SK-N-SH (cell line): ENCODE measurements around the gene SLC12A3. TPM values are rescaled to one million over a fixed set of nuclear protein-coding genes. Genes with fewer than 3 reads are reported as not detected.

Source experiments
- CTCF ChIA-PET: fragments of 300-600, 350-600 bp; formaldehyde crosslinking; extraction: SDS; loops from one replicate; lab custom pipeline; 2021; lab: Yijun Ruan, JAX
- POLR2A ChIA-PET: fragments of 350-600 bp; sonication (Branson Sonifier 250); formaldehyde crosslinking; extraction: SDS; loops from one replicate; lab custom pipeline; 2020; ENCODE audit warnings: antibody characterized with exemption, inconsistent platforms; lab: Yijun Ruan, JAX
- DNase-seq: peaks from one replicate; pipeline ENCODE4 v3.0.0; 2012
- H2AFZ ChIP-seq: fragments of 200-600 bp; sonication (generic); 2 replicates; pipeline ENCODE4 v1.8.1; 2016; ENCODE audit warnings: antibody characterized with exemption, mild to moderate bottlenecking, low read depth
- H3F3A ChIP-seq: fragments of 200-600 bp; sonication (generic); replicated peaks from 2 replicates; pipeline ENCODE3; 2016; ENCODE audit warnings: antibody characterized with exemption, mild to moderate bottlenecking; ENCODE audit not compliant: insufficient read depth
- H3K27ac ChIP-seq, 2 experiments: fragments of 200-500 bp in 1 of 2; fragments of 200-600 bp in 1 of 2; sonication (Bioruptor generic) in 1 of 2; sonication (generic), shearing (Covaris generic) in 1 of 2; 2 replicates each; pipeline versions ENCODE4 v1.5.1 to v1.6.1; 2014 to 2016; ENCODE audit warnings: low read depth in 2 of 2, inconsistent platforms in 1 of 2, low read length in 1 of 2, mild to moderate bottlenecking in 1 of 2, mixed read lengths in 1 of 2
- H3K27me3 ChIP-seq: fragments of 200-600 bp; sonication (generic), shearing (Covaris generic); 2 replicates; pipeline ENCODE4 v1.6.1; 2016; ENCODE audit warnings: mixed run types; ENCODE audit not compliant: insufficient read depth
- H3K36me3 ChIP-seq, 2 experiments: fragments of 200-500 bp in 1 of 2; fragments of 200-600 bp in 1 of 2; sonication (Bioruptor generic) in 1 of 2; sonication (generic) in 1 of 2; replicated peaks in 1 of 2; 2 replicates each; pipeline versions ENCODE3 to v1.5.1; 2014 to 2016; ENCODE audit warnings: low read length in 1 of 2, mild to moderate bottlenecking in 1 of 2; ENCODE audit not compliant: insufficient read depth in 2 of 2, control insufficient read depth in 1 of 2
- H3K4me1 ChIP-seq, 2 experiments: fragments of 200-500 bp in 1 of 2; fragments of 200-600 bp in 1 of 2; sonication (Bioruptor generic) in 1 of 2; sonication (generic), shearing (Covaris generic) in 1 of 2; 2 replicates each; pipeline versions ENCODE4 v1.5.1 to v1.6.1; 2014 to 2016; ENCODE audit warnings: low read depth in 1 of 2, low read length in 1 of 2, mixed run types in 1 of 2; ENCODE audit not compliant: insufficient read depth in 2 of 2, control insufficient read depth in 1 of 2
- H3K4me2 ChIP-seq: fragments of 200-600 bp; sonication (generic), shearing (Covaris generic); 2 replicates; pipeline ENCODE4 v1.6.1; 2017; ENCODE audit warnings: mixed run types
- H3K4me3 ChIP-seq, 2 experiments: fragments of 200-500 bp in 1 of 2; fragments of 200-600 bp in 1 of 2; sonication (Bioruptor generic) in 1 of 2; sonication (generic), shearing (Covaris generic) in 1 of 2; 2 replicates each; pipeline versions ENCODE4 v1.5.1 to v1.8.1; 2014 to 2016; ENCODE audit warnings: low read depth in 2 of 2, inconsistent platforms in 1 of 2, low read length in 1 of 2, mild to moderate bottlenecking in 1 of 2, mixed read lengths in 1 of 2, moderate library complexity in 1 of 2
- H3K79me2 ChIP-seq: fragments of 200-600 bp; sonication (generic); 2 replicates; pipeline ENCODE4 v1.8.1; 2017; ENCODE audit warnings: mild to moderate bottlenecking; ENCODE audit not compliant: insufficient read depth
- H3K9ac ChIP-seq: fragments of 200-600 bp; sonication (generic); 2 replicates; pipeline ENCODE4 v1.6.1; 2017; ENCODE audit warnings: mixed run types
- H3K9me2 ChIP-seq: fragments of 200-600 bp; sonication (generic); 2 replicates; pipeline ENCODE4 v1.6.1; 2017; ENCODE audit warnings: mixed run types
- H3K9me3 ChIP-seq: fragments of 200-600 bp; sonication (generic); 2 replicates; pipeline ENCODE4 v1.6.1; 2017; ENCODE audit warnings: mixed run types, mild to moderate bottlenecking, moderate library complexity
- H4K20me1 ChIP-seq: fragments of 200-600 bp; sonication (generic); 2 replicates; pipeline ENCODE4 v1.6.1; 2017; ENCODE audit warnings: mild to moderate bottlenecking, mixed run types; ENCODE audit not compliant: insufficient read depth
- CHD2 ChIP-seq: fragments of 150-350 bp; IDR thresholded peaks from 2 replicates; pipeline ENCODE4 v1.6.1; 2018; ENCODE audit warnings: low read length; ENCODE audit not compliant: partially characterized antibody
- ELF1 ChIP-seq: IDR thresholded peaks from 2 replicates; pipeline ENCODE4 v1.4.0; 2012
- JUND ChIP-seq: IDR thresholded peaks from 2 replicates; pipeline ENCODE4 v1.4.0; 2012
- MEF2A ChIP-seq: IDR thresholded peaks from 2 replicates; pipeline ENCODE4 v1.4.0; 2012; ENCODE audit warnings: low read depth, borderline replicate concordance
- NFIC ChIP-seq: IDR thresholded peaks from 2 replicates; pipeline ENCODE4 v1.4.0; 2012; ENCODE audit warnings: borderline replicate concordance
- PBX3 ChIP-seq: IDR thresholded peaks from 2 replicates; pipeline ENCODE4; 2012
- RAD21 ChIP-seq: IDR thresholded peaks from 2 replicates; pipeline ENCODE4 v1.6.1; 2012; ENCODE audit warnings: mild to moderate bottlenecking, low read length
- RFX5 ChIP-seq: IDR thresholded peaks from 2 replicates; pipeline ENCODE4 v1.6.1; 2012; ENCODE audit warnings: mild to moderate bottlenecking, improper control_type of control experiment, low read length
- RXRA ChIP-seq: IDR thresholded peaks from 2 replicates; pipeline ENCODE4 v1.4.0; 2012; ENCODE audit warnings: low read depth, mild to moderate bottlenecking, borderline replicate concordance
- SIN3A ChIP-seq: IDR thresholded peaks from 2 replicates; pipeline ENCODE4 v1.6.1; 2012; ENCODE audit warnings: low read depth, mild to moderate bottlenecking, low read length, moderate library complexity, borderline replicate concordance
- TAF1 ChIP-seq: IDR thresholded peaks from 2 replicates; pipeline ENCODE4 v1.6.1; 2012; ENCODE audit warnings: low read depth, mild to moderate bottlenecking, low read length, moderate library complexity, borderline replicate concordance
- TCF12 ChIP-seq: IDR thresholded peaks from 2 replicates; pipeline ENCODE4 v1.4.0; 2012
- USF1 ChIP-seq: IDR thresholded peaks from 2 replicates; pipeline ENCODE4 v1.4.0; 2012; ENCODE audit warnings: low read depth, borderline replicate concordance
- USF2 ChIP-seq: fragments of 150-350 bp; IDR thresholded peaks from 2 replicates; pipeline ENCODE4 v1.6.1; 2017; ENCODE audit warnings: antibody characterized with exemption, low read length, low read depth, borderline replicate concordance
- ZBTB33 ChIP-seq: IDR thresholded peaks from 2 replicates; pipeline ENCODE4 v1.4.0; 2012; ENCODE audit warnings: low read depth, borderline replicate concordance
- WGBS: methylation state at CpG from one replicate; pipeline ENCODE4 v1.1.6; 2017; ENCODE audit warnings: low lambda C conversion rate; 5-methylcytosine and 5-hydroxymethylcytosine counted together
- polyA plus RNA-seq, 3 experiments: library from polyadenylated mRNA; depleted of rRNA; stranded (reverse); fragments of >200 nt; gene quantifications; 2 replicates each; pipeline ENCODE4 v1.2.3, GENCODE V29; 2012

Gene SLC12A3
- polyA plus RNA-seq, 1 of the 3 experiments (the other 2 are of a cell fraction), result not detected

- Histone ChIP-seq H3K9me2 (no peaks in the 10 kb centered on the region), H4K20me1 (no peaks in the 10 kb centered on the region), H3K4me1 (peaks cover 0 to 30% of the 10 kb centered on the region in 2 experiments; a peak in 1 of 4 replicates), H3F3A (no peaks in the 10 kb centered on the region), H3K36me3 (no peaks in the 10 kb centered on the region), H3K9ac (no peak overlapping the region), H3K4me3 (no peak overlapping the region), H2AFZ (no peak overlapping the region), H3K27ac (no peak overlapping the region), H3K27me3 (no peaks in the 10 kb centered on the region), H3K4me2 (no peak overlapping the region), H3K79me2 (no peaks in the 10 kb centered on the region), H3K9me3 (no peaks in the 10 kb centered on the region)
- WGBS, result 91% methylated on average over 9 of the region's 13 CpGs
- ChIA-PET POLR2A (no interaction called here), CTCF (no interaction called here)
- DNase-seq, result no peak
- TF ChIP-seq RFX5 (no peak), CHD2 (no peak), USF2 (no peak), PBX3 (no peak), SIN3A (no peak), MEF2A (no peak), ELF1 (no peak), RXRA (no peak), JUND (no peak), ZBTB33 (no peak), TCF12 (no peak), TAF1 (no peak), USF1 (no peak), RAD21 (no peak), NFIC (no peak)
Measured at GRCh38 chr16:56877486-56878182, 12.6 kb downstream of the SLC12A3 start.
